ENCODE results near the gene NSMF. TPM values are rescaled to one million over a fixed set of nuclear protein-coding genes. Genes with fewer than 3 reads are reported as not detected.
A peak's percentile ranks its signal among the peaks of the same experiment; 100 is the strongest.

The NSMF gene
- 75.6 and 107 TPM in 2 replicates for total RNA-seq
- polyA plus RNA-seq: 73.0 and 113 TPM in 2 replicates

DNA sequence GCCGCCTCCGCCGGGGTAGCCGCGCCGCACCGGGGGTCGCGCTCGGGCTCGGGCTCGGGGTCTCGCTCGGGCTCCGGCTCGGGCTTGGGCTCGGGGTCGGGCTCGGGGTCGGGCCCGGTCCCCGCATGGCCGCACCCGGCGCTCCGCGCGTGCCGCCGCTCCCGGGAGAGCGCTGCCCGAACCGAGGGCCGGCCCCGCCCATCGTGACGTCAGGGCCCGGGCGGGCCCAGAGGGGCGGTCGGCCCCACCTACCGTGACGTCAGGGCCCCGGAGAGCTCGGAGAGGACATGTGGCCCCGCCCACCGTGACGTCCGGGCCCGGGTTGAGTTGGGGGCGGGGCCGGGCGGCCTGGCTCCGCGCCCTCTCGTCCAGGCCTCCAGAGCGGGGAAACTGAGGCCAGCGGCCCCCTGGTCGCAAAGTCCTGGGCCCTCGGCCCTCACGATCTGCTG is at the start of gene NSMF:
TSS of gene NSMF (minus strand) at position 183 of the 449 bp plus-strand sequence. CDS start 232 bp downstream, outside the sequence.
- Histone ChIP-seq H3K4me3 (peak within 1 kb of the TSS; percentile 51), H3K9me3 (ENCODE audit: low read depth) (no peaks in the 10 kb centered on the region), H3K4me1 (ENCODE audit: low read depth) (peaks cover 12% of the 10 kb centered on the region), H3K27me3 (peaks cover 18% of the 10 kb centered on the region), H3K27ac (no peak within 1 kb of the TSS), H3K36me3 (no peaks in the 10 kb centered on the region)
- TF ChIP-seq, protein P1, sequence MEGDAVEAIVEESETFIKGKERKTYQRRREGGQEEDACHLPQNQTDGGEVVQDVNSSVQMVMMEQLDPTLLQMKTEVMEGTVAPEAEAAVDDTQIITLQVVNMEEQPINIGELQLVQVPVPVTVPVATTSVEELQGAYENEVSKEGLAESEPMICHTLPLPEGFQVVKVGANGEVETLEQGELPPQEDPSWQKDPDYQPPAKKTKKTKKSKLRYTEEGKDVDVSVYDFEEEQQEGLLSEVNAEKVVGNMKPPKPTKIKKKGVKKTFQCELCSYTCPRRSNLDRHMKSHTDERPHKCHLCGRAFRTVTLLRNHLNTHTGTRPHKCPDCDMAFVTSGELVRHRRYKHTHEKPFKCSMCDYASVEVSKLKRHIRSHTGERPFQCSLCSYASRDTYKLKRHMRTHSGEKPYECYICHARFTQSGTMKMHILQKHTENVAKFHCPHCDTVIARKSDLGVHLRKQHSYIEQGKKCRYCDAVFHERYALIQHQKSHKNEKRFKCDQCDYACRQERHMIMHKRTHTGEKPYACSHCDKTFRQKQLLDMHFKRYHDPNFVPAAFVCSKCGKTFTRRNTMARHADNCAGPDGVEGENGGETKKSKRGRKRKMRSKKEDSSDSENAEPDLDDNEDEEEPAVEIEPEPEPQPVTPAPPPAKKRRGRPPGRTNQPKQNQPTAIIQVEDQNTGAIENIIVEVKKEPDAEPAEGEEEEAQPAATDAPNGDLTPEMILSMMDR (IDR thresholded peaks at IDR 0.05; ENCODE audit: low read depth, low read length): no peak
- DNase-seq (ENCODE audit: low read depth in 1 of 2, low spot score in 1 of 2): peak; percentile 93 to 98

DNA sequence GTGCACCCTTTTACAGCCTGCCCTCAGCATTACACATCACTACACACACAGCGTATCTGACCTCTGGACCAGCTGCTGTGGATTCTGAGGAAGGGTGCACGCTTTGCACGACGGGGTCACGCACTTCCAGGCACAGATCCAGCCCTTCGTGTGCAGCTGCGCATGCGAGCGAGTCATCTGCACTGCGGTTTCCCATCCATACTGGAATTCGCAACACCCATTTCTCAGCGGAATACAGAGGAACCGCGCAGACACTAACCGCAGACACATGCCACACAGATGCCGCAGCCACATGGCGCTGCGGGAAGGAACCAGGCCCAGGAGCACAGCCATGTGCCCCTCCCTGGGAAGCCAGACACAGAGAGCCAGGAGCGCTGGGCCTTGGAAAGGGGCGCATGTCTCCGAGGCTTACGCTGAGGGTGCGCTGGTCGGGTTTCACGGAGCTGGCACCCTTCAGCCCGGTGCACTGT is 47.6 kb upstream of the NSMF start:
- Histone ChIP-seq H3K27ac (no peak overlapping the region), H3K4me3 (no peak overlapping the region), H3K4me1 (ENCODE audit: low read depth) (no peaks in the 10 kb centered on the region), H3K36me3 (no peaks in the 10 kb centered on the region), H3K9me3 (ENCODE audit: low read depth) (no peaks in the 10 kb centered on the region), H3K27me3 (no peaks in the 10 kb centered on the region)
- no peak for DNase-seq (ENCODE audit: low read depth in 1 of 2, low spot score in 1 of 2)
- TF ChIP-seq, protein P1 (IDR thresholded peaks at IDR 0.05; ENCODE audit: low read depth, low read length): no peak

GRCh38 chr9:137506274-137506673 is 47.1 kb upstream of the NSMF start:
- TF ChIP-seq, protein P1 (IDR thresholded peaks at IDR 0.05; ENCODE audit: low read depth, low read length): no peak
- Histone ChIP-seq H3K4me3 (no peak overlapping the region), H3K4me1 (ENCODE audit: low read depth) (no peaks in the 10 kb centered on the region), H3K9me3 (ENCODE audit: low read depth) (no peaks in the 10 kb centered on the region), H3K27ac (no peak overlapping the region), H3K36me3 (no peaks in the 10 kb centered on the region), H3K27me3 (no peaks in the 10 kb centered on the region)
- no peak for DNase-seq (ENCODE audit: low read depth in 1 of 2, low spot score in 1 of 2)

- no peak for DNase-seq (ENCODE audit: low read depth in 1 of 2, low spot score in 1 of 2)
- no peaks in the 10 kb centered on the region for H3K9me3 ChIP-seq (ENCODE audit: low read depth)
- no peak overlapping the region for H3K27ac ChIP-seq
- no peaks in the 10 kb centered on the region for H3K36me3 ChIP-seq
- TF ChIP-seq, protein P1 (IDR thresholded peaks at IDR 0.05; ENCODE audit: low read depth, low read length): no peak
- no peaks in the 10 kb centered on the region for H3K4me1 ChIP-seq (ENCODE audit: low read depth)
- H3K27me3 ChIP-seq: no peaks in the 10 kb centered on the region
- no peak overlapping the region for H3K4me3 ChIP-seq
These were observed 46.4 kb upstream of the NSMF start for GRCh38 chr9:137505421-137506140.

DNA sequence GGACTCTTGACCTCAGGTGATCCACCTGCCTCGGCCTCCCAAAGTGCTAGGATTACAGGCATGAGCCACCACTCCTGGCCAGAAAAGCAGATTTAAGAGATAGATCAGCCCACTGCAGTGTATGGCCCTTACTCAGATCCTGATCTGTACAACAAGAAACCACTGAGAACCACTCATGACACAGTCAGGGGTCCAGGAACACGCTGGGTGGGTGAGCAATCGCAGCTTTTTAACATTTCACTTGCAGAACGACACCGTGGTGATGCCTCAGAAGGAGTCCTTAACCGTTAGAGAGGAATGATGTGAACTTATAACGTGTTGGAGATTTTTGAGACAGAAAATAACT is 45.3 kb upstream of the NSMF start:
- H3K4me3 ChIP-seq: no peak overlapping the region
- no peaks in the 10 kb centered on the region for H3K36me3 ChIP-seq
- H3K27ac ChIP-seq: no peak overlapping the region
- no peaks in the 10 kb centered on the region for H3K9me3 ChIP-seq (ENCODE audit: low read depth)
- TF ChIP-seq, protein P1 (IDR thresholded peaks at IDR 0.05; ENCODE audit: low read depth, low read length): no peak
- H3K27me3 ChIP-seq: no peaks in the 10 kb centered on the region
- H3K4me1 ChIP-seq (ENCODE audit: low read depth): no peaks in the 10 kb centered on the region
- no peak for DNase-seq (ENCODE audit: low read depth in 1 of 2, low spot score in 1 of 2)
